ENCODE measurements around the gene AEBP2.

Gene AEBP2

GRCh38 chr12:19434538-19434937, 4.8 kb upstream of the AEBP2 start:
- DNase-seq (ENCODE audit: low spot score), result no peak
- in situ Hi-C loops (cut with MboI; ENCODE audit: low sequenced_read_pairs, unreplicated experiment), result no loop called here
- TF ChIP-seq, protein P1, sequence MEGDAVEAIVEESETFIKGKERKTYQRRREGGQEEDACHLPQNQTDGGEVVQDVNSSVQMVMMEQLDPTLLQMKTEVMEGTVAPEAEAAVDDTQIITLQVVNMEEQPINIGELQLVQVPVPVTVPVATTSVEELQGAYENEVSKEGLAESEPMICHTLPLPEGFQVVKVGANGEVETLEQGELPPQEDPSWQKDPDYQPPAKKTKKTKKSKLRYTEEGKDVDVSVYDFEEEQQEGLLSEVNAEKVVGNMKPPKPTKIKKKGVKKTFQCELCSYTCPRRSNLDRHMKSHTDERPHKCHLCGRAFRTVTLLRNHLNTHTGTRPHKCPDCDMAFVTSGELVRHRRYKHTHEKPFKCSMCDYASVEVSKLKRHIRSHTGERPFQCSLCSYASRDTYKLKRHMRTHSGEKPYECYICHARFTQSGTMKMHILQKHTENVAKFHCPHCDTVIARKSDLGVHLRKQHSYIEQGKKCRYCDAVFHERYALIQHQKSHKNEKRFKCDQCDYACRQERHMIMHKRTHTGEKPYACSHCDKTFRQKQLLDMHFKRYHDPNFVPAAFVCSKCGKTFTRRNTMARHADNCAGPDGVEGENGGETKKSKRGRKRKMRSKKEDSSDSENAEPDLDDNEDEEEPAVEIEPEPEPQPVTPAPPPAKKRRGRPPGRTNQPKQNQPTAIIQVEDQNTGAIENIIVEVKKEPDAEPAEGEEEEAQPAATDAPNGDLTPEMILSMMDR (IDR thresholded peaks at IDR 0.05; ENCODE audit: borderline replicate concordance, control extremely low read depth, extremely low read depth, insufficient read depth, missing control alignments), result no peak

DNA sequence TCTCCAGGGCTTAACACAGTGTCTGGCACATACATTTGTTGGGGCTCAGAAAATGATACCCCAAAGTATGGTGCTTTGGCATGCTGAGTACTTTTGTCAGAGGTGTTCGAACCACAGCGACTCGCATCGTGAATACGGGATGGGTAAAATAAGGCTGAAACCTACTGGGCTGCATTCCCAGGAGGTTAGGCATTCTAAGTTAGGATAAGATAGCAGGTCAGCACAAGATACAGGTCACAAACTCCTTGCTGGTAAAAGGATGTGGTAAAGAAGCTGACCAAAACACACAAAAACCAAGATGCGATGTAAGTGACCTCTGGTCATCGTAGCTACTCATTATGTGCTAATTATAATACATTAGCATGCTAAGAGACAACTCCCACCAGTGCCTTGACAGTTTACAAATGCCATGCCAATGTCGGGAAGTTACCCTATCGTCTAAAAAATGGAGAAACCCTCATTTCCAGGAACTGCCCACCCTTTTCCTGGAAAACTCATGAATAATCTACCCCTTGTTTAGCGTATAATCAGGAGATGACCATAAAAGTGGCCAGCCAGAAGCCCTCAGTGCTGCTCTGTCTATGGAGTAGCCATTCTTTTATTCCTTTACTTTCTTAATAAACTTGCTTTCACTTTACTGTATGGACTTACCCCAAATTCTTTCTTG, 3.3 kb upstream of the AEBP2 start:
- in situ Hi-C loops (cut with MboI; ENCODE audit: low sequenced_read_pairs, unreplicated experiment), result no loop called here
- TF ChIP-seq, protein P1 (IDR thresholded peaks at IDR 0.05; ENCODE audit: borderline replicate concordance, control extremely low read depth, extremely low read depth, insufficient read depth, missing control alignments), result no peak
- no peak for DNase-seq (ENCODE audit: low spot score)

- DNase-seq (ENCODE audit: low spot score), result no peak
- in situ Hi-C loops (cut with MboI; ENCODE audit: low sequenced_read_pairs, unreplicated experiment), result no loop called here
- TF ChIP-seq, protein P1 (IDR thresholded peaks at IDR 0.05; ENCODE audit: borderline replicate concordance, control extremely low read depth, extremely low read depth, insufficient read depth, missing control alignments), result no peak
Measured at GRCh38 chr12:19436931-19437330, 2.4 kb upstream of the AEBP2 start.

DNA sequence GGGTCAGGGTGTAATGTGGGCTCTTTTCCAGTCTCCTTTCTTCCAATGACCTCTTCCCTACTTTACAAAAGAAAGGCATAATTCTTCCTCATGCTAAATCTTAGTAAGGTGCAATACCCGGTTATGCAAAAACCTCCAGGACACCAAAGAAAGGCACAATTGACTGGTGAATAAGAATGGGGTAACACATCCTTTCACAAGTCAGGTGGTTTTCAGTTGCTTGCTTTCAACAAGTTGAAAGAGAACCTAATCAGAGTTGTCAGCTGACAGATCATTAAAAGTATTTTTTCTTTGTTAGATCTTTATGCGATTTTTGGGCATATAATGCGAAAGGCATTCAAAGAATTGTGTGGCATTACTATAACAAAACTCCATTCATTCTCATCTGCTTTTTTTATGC, 1.3 kb upstream of the AEBP2 start:
- TF ChIP-seq, protein P1 (IDR thresholded peaks at IDR 0.05; ENCODE audit: borderline replicate concordance, control extremely low read depth, extremely low read depth, insufficient read depth, missing control alignments), result no peak

GRCh38 chr12:19440019-19440858, 947 bp downstream of the AEBP2 start:
- TF ChIP-seq, protein P1 (IDR thresholded peaks at IDR 0.05; ENCODE audit: borderline replicate concordance, control extremely low read depth, extremely low read depth, insufficient read depth, missing control alignments), result no peak
- in situ Hi-C loops (cut with MboI; ENCODE audit: low sequenced_read_pairs, unreplicated experiment), result no loop called here
- DNase-seq (ENCODE audit: low spot score), result peak; percentile 73

More for the DNA sequence above, 1.3 kb upstream of the AEBP2 start:
- DNase-seq (ENCODE audit: low spot score), result no peak
- in situ Hi-C loops (cut with MboI; ENCODE audit: low sequenced_read_pairs, unreplicated experiment), result no loop called here

GRCh38 chr12:19440916-19441315, 1.6 kb downstream of the AEBP2 start:
- in situ Hi-C loops (cut with MboI; ENCODE audit: low sequenced_read_pairs, unreplicated experiment), result no loop called here
- TF ChIP-seq, protein P1 (IDR thresholded peaks at IDR 0.05; ENCODE audit: borderline replicate concordance, control extremely low read depth, extremely low read depth, insufficient read depth, missing control alignments), result no peak
- DNase-seq (ENCODE audit: low spot score), result no peak
